Measurements from ENCODE around the gene SDR42E1.
A peak's percentile ranks its signal among the peaks of the same experiment; 100 is the strongest.

- TF ChIP-seq CTCF (IDR thresholded peaks at IDR 0.05; ENCODE audit: low read depth, low read length, missing input control) (peak; percentile 69), GABPA (IDR thresholded peaks at IDR 0.05 in 1 of 2, conservative IDR thresholded peaks at IDR 0.05 in 1 of 2) (no peak), JUND (IDR thresholded peaks at IDR 0.05) (peak in 1 of 2 donors; percentile 7), MAX (IDR thresholded peaks at IDR 0.05) (no peak), ATF3 (IDR thresholded peaks at IDR 0.05) (no peak), YY1 (IDR thresholded peaks at IDR 0.05) (peak; percentile 16), SP1 (IDR thresholded peaks at IDR 0.05) (no peak), REST (IDR thresholded peaks at IDR 0.05) (no peak), FOXA1 (IDR thresholded peaks at IDR 0.05) (no peak), HNF4A (conservative IDR thresholded peaks at IDR 0.05) (peak; percentile 4 to 39), RXRA (IDR thresholded peaks at IDR 0.05) (peak; percentile 6 to 11)
Observed at GRCh38 chr16:82031116-82032084, 20.1 kb upstream of the SDR42E1 start.
